ENCODE data around the gene AMMECR1. TPM values are rescaled to one million over a fixed set of nuclear protein-coding genes. Genes with fewer than 3 reads are reported as not detected.

The AMMECR1 gene
- total and polyA plus RNA-seq, 2 of the 8 experiments (the other 6 are each of a cell fraction or from before 2014, with no cell fraction given): 10.2 to 21.2 TPM

DNA sequence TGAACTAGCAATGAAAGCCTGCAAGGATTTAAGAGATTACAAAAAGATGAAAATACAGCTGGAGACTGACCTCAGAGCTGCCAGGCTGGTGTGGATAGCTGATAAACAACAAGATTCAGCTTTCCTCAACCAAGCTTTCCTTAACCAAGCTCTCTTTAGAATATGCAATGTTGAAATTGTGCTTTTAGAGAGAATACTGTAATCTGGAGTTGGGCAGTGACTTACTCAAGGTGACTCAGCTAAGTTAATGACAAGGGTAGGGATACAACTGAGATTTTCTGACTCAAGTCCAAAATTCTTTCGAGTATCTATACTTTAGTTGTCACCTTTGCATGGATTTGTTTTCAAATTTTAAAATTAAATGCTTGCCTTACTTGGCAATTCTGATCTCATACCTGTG, 98.0 kb downstream of the AMMECR1 start:
- H2BK12ac ChIP-seq (ENCODE audit: low read depth, low read length): no peak overlapping the region
- no peak overlapping the region for H4K8ac ChIP-seq (ENCODE audit: extremely low read depth, insufficient read depth, low read length)
- H2BK20ac ChIP-seq (ENCODE audit: low read length): no peak overlapping the region
- H3K4me3 ChIP-seq (ENCODE audit: extremely low read depth in 1 of 4, insufficient read depth in 2 of 4, low read depth in 3 of 4, low read length in 4 of 4): no peak overlapping the region
- no peak overlapping the region for H2AK5ac ChIP-seq (ENCODE audit: low read depth, low read length)
- H3K4ac ChIP-seq (replicated peaks; ENCODE audit: insufficient read length, low read depth, low read length): no peak overlapping the region
- no peak for FAIRE-seq
- H3K23me2 ChIP-seq (ENCODE audit: low read depth, low read length): no peaks in the 10 kb centered on the region
- TF ChIP-seq EZH2 (IDR thresholded peaks at IDR 0.05; ENCODE audit: low read depth, low read length, severe bottlenecking): no peak
- TF ChIP-seq CHD2 (IDR thresholded peaks at IDR 0.05; ENCODE audit: low read length): no peak
- TF ChIP-seq BRCA1 (IDR thresholded peaks at IDR 0.05; ENCODE audit: low read depth, low read length): no peak
- H4K5ac ChIP-seq (ENCODE audit: insufficient read length, low read depth, low read length): no peak overlapping the region
- no peak overlapping the region for H3K4me2 ChIP-seq (ENCODE audit: insufficient read depth in 1 of 2, low read depth in 2 of 2, low read length in 2 of 2)
- DNase-seq (ENCODE audit: low read depth in 1 of 2, low spot score in 2 of 2): no peak
- no peak overlapping the region for H3K27ac ChIP-seq (ENCODE audit: low read depth, low read length)
- no peaks in the 10 kb centered on the region; a peak in 1 of 8 replicates for H3K36me3 ChIP-seq (ENCODE audit: control insufficient read depth in 2 of 4, insufficient read depth in 4 of 4, low read length in 3 of 4)
- ChIA-PET CTCF (ENCODE audit: partially characterized antibody) (no interaction called here), POLR2A (ENCODE audit: partially characterized antibody) (no interaction called here)
- no peak overlapping the region for H2AFZ ChIP-seq (ENCODE audit: low read length)
- no peaks in the 10 kb centered on the region for H3K27me3 ChIP-seq (replicated peaks in 1 of 4; ENCODE audit: control insufficient read depth in 3 of 4, extremely low read depth in 1 of 4, insufficient read depth in 3 of 4, low read length in 3 of 4)
- H3K14ac ChIP-seq (ENCODE audit: insufficient read length): no peak overlapping the region
- H4K91ac ChIP-seq (replicated peaks; ENCODE audit: insufficient read length, low read length): no peak overlapping the region
- H3K23ac ChIP-seq (ENCODE audit: insufficient read length): no peak overlapping the region
- no peaks in the 10 kb centered on the region for H3K9me3 ChIP-seq (ENCODE audit: insufficient read depth in 2 of 2, low read depth in 1 of 2, low read length in 1 of 2)
- H3K56ac ChIP-seq (replicated peaks; ENCODE audit: insufficient read length, low read depth, low read length): no peak overlapping the region
- no peak overlapping the region for H3K9ac ChIP-seq (replicated peaks in 1 of 4; ENCODE audit: extremely low read depth in 1 of 4, low read depth in 3 of 4, low read length in 3 of 4)
- no peaks in the 10 kb centered on the region for H3K79me1 ChIP-seq (ENCODE audit: low read depth, low read length)
- H3K18ac ChIP-seq (ENCODE audit: extremely low read depth, low read length): no peak overlapping the region
- no peaks in the 10 kb centered on the region for H4K20me1 ChIP-seq (replicated peaks in 1 of 2; ENCODE audit: control insufficient read depth in 1 of 2, insufficient read depth in 2 of 2, low read length in 2 of 2)
- no peaks in the 10 kb centered on the region for H3K79me2 ChIP-seq (ENCODE audit: control insufficient read depth in 1 of 2, insufficient read depth in 2 of 2, low read length in 2 of 2)
- WGBS, 2 experiments (ENCODE audit: extremely low coverage in 1 of 2, insufficient coverage in 1 of 2, insufficient read length in 1 of 2, insufficient replicate concordance in 2 of 2, low coverage in 1 of 2, low lambda C conversion rate in 2 of 2, missing lambda C conversion rate in 1 of 2): 81% methylated on average over 1 of the region's 1 CpG; no CpG with 5 or more reads in 1 of the 2 experiments
- H3K4me1 ChIP-seq (replicated peaks in 1 of 4; ENCODE audit: control insufficient read depth in 3 of 4, insufficient read depth in 4 of 4, low read length in 3 of 4): no peaks in the 10 kb centered on the region
- H2BK15ac ChIP-seq (ENCODE audit: low read length): no peak overlapping the region
- no peak overlapping the region for H2BK5ac ChIP-seq (ENCODE audit: low read depth, low read length)
- no peak overlapping the region for H2BK120ac ChIP-seq (replicated peaks; ENCODE audit: low read depth, low read length)
